Activated CD4-positive, CD25-positive, alpha-beta regulatory T cell treated with anti-CD3 and anti-CD28 coated beads, Interleukin-2, amount 50 U/mL, for 24 hours (primary cell): ENCODE data around the gene PEF1.
A peak's percentile ranks its signal among the peaks of the same experiment; 100 is the strongest.
"Not testable (repeated sequence)": the region's sequence is repeated elsewhere in the genome, so short reads cannot be mapped to it uniquely, and the experiment has no call there.

Experiments
- ATAC-seq, 2 donors: fragments of 150-1000 bp; cut with Tn5 transposase; one replicate each; pipeline ENCODE4 v1.10.0; 2021; ENCODE audit warnings: mild to moderate bottlenecking in 1 of 2, moderate library complexity in 1 of 2

PEF1 gene

DNA sequence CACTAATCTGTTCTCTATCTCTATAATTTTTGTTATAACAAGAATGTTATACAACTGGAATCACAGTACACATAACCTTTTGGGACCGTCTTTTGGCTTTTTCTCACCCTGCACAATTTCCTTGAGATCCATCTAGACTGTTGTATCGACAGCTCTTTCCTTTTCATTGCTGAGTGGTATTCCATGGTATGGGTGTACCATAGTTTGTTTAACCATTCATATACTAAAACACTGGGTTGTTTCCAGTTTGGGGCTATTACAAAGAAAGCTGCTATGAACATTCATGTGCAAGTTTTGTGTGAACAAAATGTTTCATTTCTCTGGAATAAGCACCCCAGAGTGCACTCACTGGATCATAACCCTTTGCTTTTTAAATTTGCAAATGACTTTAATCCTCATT lies 42.6 kb downstream of the PEF1 start:
- no peak for ATAC-seq

DNA sequence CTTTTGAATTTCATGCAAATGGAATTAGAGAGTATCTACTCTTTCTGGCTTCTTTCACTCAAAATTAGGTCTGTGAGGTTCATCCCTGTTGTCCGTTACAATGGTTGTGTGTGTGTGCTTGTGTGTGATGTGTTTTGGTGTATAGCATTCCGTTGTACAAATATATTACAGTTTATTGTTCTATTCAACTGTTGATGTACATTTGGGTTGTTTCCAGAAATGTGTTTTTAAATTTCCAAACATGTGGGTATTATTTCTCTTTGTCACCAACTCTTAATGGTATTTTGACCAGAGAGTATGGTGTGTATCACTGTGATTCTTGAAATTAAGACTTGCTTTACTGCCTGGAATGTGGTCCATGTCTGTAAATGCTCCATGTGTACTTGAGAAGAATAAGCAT lies 44.0 kb downstream of the PEF1 start:
- ATAC-seq: no peak

DNA sequence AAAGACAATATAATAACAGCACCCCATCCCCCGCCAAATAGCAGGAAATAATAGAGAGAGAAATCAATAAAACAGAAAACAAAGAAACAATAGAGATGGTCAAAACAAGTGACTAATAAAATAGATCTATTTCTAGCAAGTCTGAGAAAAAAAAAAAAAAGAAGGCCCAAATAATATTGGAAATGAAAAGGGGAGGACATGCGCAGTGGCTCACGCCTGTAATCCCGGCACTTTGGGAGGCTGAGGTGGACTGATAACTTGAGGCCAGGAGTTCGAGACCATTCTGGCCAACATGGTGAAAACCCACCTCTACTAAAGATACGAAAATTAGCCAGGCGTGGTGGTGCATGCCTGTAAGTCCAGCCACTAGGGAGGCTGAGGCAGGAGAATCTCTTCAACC lies 45.7 kb downstream of the PEF1 start:
- ATAC-seq: no peak

DNA sequence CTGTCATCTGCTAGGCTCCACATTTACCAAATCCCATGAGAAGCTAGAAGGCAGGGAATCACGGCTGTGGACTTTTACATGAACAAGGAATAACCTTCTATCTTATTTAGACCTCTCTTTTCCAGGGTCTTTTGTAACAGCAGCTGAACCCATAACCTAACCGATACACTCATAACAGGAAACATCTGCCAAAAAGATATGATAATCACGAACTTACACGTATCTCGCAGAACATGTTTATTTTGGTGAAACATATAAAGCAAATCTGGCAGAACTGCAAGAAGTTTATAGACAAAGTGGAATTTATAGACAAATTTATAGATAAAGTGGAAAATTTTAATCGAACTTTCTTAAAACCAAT lies 48.0 kb downstream of the PEF1 start:
- no peak for ATAC-seq

DNA sequence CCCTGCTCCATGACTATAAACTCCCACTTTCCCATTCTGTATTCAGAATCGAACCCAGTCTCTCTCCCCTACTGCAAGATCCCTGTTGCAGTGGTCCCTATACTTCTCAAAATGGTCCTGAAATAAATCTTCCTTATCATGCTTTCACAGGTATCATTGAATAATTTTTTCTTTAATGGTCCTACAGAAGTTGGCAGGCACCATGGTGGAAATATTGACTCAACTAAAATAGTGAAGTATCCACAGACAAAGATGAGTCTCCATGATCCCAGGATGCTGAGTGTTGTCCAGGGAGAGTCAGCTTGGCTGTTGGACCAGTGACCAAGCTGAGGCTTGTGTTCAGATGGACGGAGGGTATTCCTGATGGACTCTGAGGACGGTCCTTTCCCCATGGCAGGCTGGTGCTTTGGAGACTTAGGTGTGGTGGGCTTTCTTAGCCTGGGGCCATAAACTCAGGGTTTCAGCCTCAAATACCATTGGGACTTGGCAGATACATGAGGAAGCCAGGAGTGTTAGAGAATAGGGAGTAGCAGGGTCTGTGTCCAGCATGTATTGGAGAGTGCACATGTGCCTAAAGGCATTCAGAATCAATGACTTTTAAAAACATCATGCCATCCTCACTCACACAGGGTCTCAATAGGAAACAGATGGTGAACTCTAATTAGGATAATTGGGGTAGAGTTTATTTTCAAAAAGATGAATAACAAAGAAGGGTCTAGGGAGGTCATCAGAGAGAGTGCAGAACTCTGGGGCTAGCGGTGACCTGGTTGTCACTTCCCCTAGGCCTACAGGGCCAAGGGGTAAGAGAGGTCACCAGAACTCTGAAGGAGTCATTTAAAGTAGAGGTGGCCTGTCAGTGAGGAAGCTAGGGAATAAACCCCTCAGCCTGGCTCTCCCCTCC lies 48.6 kb downstream of the PEF1 start:
- no peak for ATAC-seq

DNA sequence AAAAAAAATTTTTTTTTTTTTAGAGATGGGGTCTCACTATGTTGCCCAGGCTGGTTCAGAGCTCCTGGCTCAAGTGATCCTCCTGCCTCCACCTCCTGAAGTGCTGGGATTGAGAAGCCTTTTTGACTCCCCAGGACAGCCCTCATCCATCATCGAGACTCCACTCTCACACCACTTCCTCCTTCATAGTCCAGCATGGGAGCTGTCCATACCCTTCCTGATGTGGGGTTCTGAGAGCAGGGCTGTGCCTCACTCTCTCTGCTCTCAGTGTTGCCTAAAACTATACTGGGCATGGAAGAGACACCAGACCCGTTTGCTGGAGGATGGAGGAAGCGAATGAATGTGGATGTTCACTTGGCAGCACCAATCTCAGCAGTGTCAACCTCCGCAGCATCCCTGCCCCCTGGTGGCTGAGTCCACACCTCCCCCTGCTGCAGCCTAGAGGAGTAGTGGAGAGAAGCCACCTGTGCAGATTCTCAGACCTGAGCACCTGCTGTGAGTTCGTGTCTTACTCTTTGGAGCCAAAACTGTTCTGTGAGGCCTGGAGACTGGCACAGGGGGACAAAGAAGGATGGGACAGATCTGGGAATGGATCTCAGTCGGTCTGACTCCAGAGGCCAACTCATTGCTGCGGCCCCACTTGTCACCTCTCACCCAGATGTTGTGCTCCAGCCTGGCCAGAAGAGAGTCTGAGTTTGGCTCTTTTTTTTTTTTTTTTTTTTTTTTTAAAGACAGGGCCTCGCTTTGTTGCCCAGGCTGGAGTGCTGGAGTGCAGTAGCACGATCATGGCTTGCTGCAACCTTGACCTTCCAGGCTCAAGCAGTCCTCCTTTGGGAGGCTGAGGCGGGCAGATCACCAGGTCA lies 50.7 kb downstream of the PEF1 start:
- peak; percentile 86 to 87 for ATAC-seq

DNA sequence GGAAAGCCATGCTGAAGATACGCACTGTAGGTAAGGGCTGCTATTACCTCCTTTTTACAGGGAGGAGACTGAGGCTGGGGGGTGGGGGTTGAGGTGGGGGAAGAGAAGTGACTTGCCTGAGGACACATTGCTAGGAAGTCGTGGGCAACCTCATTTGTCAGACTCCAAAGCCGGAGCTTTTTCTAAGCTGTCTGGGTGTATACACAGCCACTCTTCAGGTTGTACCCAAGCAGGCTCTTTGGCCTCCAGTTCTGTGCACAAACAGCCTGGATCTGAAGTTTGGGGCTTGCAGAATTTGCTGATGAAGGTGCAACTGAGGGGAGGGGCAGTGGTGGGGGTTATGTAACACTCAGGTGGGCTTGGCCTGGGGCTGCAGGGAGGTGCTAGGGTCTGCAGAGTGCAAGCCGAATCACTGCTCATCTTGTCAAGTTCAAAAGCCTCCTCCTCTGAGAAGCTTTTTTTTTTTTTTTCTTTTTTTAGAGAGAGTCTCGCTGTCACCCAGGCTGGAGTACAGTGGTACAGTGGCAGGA lies 51.5 kb downstream of the PEF1 start:
- no peak for ATAC-seq

DNA sequence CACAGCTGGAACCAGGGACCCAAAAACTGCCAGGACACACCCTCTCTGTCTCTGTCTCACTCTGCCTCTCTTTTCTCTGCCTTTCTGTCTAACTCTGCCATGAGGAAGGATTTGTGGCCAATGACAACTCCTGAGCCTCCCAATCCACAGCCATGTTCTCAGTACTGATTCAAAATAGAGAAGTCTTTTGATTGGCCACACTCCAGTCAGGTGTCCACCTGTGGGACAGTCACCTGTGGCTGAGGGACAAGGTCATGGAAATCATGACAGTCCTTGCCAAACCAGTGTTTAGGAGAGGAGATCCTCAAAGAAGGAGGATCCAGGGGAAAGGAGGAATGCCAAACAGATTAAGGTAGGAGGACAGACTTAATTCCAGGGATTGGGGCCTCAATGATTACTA lies 52.5 kb downstream of the PEF1 start:
- no peak for ATAC-seq

DNA sequence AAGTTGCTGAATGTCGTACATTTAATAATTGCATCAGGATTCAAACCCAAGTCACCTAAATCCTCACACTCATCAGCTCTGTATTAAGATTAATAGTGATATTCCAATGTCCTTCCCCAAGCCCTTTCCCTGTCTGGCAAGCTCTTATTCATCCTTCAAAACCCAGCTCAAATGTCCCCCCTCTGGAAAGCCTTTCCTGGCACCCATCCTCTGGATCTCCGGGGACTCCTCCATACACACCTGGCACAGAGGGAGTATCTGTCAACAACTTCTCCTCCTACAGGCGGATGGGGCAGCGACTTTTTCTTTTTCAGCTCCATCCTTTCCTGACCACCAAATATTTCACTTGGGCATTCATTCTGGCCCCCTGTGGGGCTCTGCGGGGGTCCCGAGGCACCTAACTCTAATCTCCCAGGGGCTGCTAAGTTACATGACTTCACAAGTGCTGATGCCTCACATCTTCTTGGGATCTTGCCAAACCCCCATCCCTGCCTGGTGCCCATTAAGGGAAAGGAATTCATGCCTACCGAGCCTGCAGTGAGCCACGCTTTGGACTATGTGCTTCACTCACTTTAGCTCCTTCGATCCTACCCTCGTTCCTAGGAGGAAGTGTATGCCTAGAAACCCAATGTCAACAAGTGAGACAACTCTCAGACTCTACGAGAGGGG lies 53.1 kb downstream of the PEF1 start:
- ATAC-seq: no peak

DNA sequence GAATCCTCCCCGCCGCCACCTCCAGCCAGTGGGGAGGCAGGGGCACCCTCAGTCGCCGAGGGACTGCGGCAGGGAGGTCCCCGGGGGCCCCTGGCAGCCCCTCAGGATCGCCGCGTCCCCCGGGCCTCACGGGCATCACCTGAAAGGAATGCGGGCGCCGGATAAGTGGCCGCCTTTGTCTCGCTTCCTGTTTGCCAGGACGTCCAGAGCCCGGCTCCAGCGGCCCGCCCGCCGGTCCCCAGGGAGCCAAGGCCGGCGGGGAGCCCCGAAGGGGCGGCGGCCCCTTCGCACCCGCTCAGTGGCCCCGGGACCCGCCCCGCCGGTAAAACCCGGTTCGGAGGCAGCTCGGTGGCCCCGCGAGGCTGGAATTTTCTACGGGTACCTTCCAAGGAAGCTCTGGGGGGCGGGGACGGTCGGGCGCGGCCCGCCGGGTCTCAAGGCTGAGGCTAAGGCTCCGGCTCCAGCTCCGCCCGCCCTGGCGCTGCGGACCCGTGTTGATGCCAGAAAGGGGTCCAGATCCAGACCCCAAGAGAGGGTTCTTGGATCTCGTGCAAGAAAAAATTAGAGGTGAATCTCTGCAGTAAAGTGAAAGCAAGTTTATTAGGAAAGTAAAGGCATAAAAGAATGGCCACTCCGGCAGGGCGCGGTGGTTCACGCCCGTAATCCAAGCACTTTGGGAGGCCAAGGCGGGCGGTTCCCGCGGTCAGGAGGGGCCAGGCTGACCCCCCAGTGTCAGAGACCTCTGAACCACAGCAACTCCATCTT lies 55.7 kb downstream of the PEF1 start:
- no peak for ATAC-seq

DNA sequence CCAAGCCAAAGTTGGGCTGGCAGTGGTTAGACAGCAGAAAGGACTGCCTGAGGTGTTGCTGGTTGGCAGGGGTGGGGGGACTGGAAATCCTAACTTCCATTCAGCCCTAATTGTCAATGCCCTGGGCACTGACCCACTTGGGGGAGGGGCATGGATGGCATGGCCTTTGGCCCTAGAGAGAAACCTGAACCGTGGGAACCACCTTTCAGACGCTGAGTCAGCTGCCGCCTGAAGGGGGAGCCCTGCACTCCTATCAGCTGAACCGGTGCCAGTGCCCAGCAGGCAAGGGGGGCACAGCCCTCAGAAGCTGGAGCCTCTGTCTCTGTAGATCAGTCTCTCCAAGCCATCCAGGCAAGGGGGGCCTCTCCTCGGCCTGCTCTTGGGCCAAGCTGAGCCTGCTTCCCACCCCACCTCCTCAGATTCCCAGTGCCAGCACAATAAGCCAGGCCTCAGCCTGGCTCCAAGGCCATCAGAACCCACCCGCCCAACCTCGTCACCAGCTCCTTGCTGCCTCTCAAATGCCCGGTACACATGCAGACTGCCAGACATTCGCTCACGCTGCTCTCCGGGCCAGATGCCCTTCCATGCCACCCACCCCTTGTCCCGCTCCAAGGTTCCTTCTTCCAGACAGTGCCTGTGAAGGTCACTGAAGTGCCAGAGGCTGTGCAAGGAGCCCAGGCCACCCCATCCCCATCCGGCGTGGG lies 56.8 kb downstream of the PEF1 start:
- ATAC-seq: peak; percentile 35 to 69

DNA sequence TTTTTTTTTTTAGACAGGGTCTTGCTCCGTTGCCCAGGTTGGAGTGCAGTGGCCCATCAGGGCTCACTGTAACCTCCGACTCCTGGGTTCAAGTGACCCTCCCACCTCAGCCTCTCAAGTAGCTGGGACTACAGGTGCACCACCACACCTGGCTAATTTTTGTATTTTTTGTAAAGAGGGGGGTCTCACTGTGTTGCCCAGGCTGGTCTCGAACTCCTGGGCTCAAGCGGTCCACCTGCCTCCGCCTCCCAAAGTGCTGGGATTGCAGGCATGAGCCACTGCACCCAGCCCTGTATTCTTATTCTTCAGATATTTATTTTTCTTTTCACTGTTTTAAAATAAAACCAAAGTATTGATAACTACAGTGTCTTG lies 57.4 kb downstream of the PEF1 start:
- not testable (repeated sequence) for ATAC-seq

DNA sequence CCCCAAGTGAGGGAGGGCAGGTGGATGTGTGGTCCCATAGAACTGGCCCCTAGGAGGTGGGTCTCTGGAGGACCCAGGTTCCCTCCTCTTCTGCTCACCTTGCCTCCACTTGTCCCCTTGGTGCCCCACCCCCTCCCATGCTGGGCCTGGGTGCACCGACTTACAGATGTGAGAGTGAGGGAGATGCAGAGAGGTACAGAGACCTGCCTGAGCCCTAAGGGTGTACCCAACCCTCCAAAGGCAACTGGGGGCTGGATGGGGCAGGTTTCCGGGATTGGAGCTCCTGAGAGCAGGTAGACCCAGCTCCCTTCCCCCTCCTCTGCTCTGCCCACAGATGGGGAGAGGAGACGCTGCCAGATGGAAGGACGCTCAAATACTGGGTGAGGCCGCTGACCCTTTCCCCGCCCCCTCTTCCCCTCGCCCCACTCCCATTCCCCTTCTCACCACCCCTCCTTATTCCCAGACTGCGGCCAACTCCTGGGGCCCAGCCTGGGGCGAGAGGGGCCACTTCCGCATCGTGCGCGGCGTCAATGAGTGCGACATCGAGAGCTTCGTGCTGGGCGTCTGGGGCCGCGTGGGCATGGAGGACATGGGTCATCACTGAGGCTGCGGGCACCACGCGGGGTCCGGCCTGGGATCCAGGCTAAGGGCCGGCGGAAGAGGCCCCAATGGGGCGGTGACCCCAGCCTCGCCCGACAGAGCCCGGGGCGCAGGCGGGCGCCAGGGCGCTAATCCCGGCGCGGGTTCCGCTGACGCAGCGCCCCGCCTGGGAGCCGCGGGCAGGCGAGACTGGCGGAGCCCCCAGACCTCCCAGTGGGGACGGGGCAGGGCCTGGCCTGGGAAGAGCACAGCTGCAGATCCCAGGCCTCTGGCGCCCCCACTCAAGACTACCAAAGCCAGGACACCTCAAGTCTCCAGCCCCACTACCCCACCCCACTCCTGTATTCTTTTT lies 58.0 kb downstream of the PEF1 start:
- ATAC-seq: no peak

DNA sequence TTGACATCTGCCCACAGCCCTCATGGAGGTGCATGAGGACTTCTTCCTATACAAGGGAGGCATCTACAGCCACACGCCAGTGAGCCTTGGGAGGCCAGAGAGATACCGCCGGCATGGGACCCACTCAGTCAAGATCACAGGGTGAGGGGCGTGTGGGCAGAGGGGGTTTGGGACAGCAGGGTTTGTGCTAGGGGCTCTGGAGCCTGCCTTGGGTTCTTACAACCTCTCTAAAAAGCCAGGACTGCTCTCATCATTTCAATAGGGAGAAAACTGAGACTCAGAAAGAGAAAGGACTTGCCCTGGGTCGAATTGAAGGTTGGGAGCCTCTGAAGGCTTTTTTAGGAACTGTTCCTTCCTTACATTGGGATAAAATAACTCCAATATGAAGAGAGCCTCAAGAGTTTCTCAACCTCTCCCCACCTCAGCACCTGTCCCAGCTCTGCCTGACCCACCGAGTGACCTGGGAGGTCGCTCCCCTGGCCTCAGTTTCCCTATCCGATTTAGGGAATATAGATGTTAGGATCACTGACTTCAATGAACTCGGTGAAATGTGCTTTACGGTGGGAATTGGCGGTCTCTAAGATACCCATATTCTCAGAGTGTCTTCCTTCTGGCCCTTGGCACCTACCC lies 58.8 kb downstream of the PEF1 start:
- no peak for ATAC-seq

DNA sequence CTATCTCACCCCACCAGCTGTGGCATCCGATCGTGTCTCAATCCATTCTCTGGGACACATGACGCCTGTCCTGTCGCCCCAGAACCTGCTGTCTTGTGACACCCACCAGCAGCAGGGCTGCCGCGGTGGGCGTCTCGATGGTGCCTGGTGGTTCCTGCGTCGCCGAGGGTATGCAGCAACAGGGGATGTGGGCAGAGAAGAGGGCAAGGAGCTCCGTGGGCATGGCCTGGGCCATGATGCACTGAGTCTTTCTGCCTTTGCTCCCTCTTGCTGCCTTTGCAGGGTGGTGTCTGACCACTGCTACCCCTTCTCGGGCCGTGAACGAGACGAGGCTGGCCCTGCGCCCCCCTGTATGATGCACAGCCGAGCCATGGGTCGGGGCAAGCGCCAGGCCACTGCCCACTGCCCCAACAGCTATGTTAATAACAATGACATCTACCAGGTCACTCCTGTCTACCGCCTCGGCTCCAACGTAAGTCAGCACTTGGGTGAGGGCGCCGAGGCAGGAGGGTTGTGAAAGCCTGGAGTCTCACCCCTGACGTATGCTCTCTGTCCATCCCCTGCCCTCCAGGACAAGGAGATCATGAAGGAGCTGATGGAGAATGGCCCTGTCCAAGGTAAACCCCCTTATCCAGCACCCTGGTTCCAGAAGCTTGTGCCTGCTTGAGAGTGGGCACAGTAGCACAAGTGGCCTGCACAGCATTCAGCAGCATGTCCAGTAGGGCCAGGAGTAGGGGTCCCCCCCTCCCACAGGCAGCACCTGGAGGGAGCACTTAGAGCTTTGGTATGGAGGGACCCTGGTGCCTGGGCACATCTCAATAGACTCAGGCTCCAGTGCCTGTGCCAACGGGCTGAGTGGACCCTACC lies 59.6 kb downstream of the PEF1 start:
- ATAC-seq: no peak

DNA sequence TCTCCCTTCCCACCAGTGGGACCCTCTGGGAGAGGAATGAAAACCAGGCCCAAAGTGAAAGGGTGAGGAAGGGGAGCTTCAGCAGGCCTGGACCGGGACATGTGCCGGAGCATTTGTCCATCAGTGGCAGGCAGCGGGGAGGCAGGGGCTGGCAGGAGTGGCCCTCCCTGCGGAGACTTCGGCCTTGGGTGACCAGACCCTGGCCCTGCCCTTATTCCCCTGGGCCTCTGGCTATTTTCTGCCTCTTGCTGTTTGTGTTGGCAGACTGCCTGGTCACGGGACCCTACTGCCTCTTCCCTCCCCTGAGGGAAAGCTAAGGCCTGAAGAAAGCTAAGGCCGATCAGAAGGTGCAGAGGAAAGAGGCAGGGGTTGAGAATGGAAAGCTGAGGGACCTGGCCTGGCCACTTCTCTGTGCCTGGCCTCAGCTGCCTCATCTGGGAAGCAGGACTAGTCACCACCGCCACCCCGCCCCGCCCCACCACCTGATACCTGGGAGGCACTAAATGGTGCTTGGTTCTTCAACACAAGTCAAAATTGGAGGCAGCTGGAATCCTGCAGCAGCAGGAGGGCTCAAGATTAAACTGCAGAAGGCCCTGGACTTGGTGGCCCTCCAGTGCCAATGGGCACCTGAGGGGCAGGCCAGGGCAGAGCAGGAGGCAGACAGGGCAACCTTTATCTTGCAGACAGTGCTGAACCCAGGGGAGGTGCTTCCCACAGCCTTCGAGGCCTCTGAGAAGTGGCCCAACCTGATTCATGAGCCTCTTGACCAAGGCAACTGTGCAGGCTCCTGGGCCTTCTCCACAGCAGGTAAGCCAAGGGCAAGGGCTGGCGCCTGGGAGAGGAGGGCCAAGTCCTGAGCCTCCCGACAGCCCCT lies 60.4 kb downstream of the PEF1 start:
- ATAC-seq: no peak

DNA sequence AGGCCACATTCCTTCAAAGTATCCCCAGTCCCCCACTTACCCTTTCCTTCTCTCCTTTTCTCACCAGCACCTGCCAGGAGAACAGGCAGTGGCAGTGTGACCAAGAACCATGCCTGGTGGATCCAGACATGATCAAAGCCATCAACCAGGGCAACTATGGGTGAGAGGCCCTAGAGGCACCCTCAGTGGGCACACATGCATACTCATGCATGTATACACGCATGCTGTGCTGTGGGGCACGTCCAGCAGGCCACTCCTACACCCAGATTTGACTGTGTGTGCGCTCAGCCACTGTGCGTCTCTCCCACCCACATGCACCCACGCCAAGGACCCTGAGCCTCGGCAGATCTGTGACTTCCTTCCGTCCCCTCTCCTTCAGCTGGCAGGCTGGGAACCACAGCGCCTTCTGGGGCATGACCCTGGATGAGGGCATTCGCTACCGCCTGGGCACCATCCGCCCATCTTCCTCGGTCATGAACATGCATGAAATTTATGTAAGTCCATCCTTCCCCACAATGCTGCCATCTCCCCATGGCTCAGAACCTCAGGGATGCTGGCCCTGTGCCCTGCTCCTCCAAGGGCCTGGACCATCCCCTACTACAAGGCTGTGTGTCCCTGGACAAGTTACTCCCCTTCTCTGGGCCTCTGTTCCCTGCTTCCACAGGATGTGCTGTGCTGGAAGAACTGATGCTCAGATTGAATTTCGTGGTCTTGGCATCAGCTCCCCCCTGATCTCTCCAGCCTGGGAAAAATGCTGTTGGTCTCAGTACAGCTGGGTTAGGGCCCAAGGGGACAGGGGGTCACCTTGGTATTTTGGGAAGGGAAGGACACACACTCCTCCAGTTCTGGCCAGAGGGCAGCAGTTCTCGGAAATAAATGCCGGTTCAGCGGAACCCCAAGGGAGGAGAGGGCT lies 61.3 kb downstream of the PEF1 start:
- ATAC-seq: no peak
